Caco-2 (cell line): ENCODE measurements around the gene TMEM87A. TPM values are rescaled to one million over a fixed set of nuclear protein-coding genes. Genes with fewer than 3 reads are reported as not detected.

Experiments used
- BruUV-seq: library from RNA; stranded (reverse); fragments of 400-500 nt; replicated peaks from 2 replicates; lab custom pipeline; 2021; lab: Mats Ljungman, UMichigan
- CTCF ChIA-PET: fragments of 300-600 bp; sonication (Branson Sonifier 250); formaldehyde crosslinking; loops from one replicate; lab custom pipeline; 2022; ENCODE audit warnings: antibody characterized with exemption; lab: Charles Lee
- POLR2A ChIA-PET: fragments of 300-600 bp; sonication (Branson Sonifier 250); formaldehyde crosslinking; loops from one replicate; lab custom pipeline; 2022; ENCODE audit warnings: antibody characterized with exemption; lab: Charles Lee
- DNase-seq, 2 experiments: peaks; one replicate each; pipeline versions ENCODE4 v3.0.0 to v3.0.0-alpha.2; 2020 to 2022
- H3K27me3 ChIP-seq: replicated peaks from 2 replicates; pipeline ENCODE4 v1.6.0; 2011; ENCODE audit warnings: low read length; ENCODE audit not compliant: control insufficient read depth, insufficient read depth
- H3K36me3 ChIP-seq: 2 replicates; pipeline ENCODE4 v1.5.1; 2011; ENCODE audit warnings: low read length; ENCODE audit not compliant: control insufficient read depth, insufficient read depth
- H3K4me1 ChIP-seq: fragments of 250-450 bp; sonication (Bioruptor Pico); 2 replicates; pipeline ENCODE4 v1.5.1; 2020; ENCODE audit warnings: mild to moderate bottlenecking
- H3K4me3 ChIP-seq: 2 replicates; pipeline ENCODE4 v1.5.1; 2011; ENCODE audit warnings: low read depth, mild to moderate bottlenecking, control low read depth, low read length
- H3K9me3 ChIP-seq: fragments of 250-450 bp; sonication (Bioruptor Pico); 2 replicates; pipeline ENCODE4 v1.5.1; 2020; ENCODE audit warnings: mild to moderate bottlenecking, moderate library complexity
- H3K27ac Mint-ChIP-seq: one replicate; pipeline ENCODE4 v1.8.0; 2022; ENCODE audit warnings: mixed read lengths; ENCODE audit not compliant: unreplicated experiment
- H3K27me3 Mint-ChIP-seq: one replicate; pipeline ENCODE4 v1.8.0; 2022; ENCODE audit warnings: mixed read lengths; ENCODE audit not compliant: insufficient read depth, unreplicated experiment
- H3K36me3 Mint-ChIP-seq: one replicate; pipeline ENCODE4 v1.8.0; 2022; ENCODE audit warnings: mild to moderate bottlenecking, mixed read lengths; ENCODE audit not compliant: insufficient read depth, unreplicated experiment
- H3K4me1 Mint-ChIP-seq: one replicate; pipeline ENCODE4 v1.8.0; 2022; ENCODE audit warnings: low read depth, mixed read lengths; ENCODE audit not compliant: unreplicated experiment
- H3K4me3 Mint-ChIP-seq: one replicate; pipeline ENCODE4 v1.8.0; 2022; ENCODE audit warnings: mild to moderate bottlenecking, moderate library complexity, mixed read lengths; ENCODE audit not compliant: unreplicated experiment
- H3K9me3 Mint-ChIP-seq: one replicate; pipeline ENCODE4 v1.8.0; 2022; ENCODE audit warnings: mixed read lengths; ENCODE audit not compliant: unreplicated experiment
- CTCF ChIP-seq, 2 experiments: fragments of 200-600 bp in 1 of 2; IDR thresholded peaks; 1 replicate in 1 of 2; 2 replicates in 1 of 2; pipeline versions ENCODE4 v1.5.1 to v1.8.0; 2011 to 2022; ENCODE audit warnings: antibody characterized with exemption in 1 of 2, control low read depth in 1 of 2, inconsistent platforms in 1 of 2, low read depth in 1 of 2, low read length in 1 of 2, mild to moderate bottlenecking in 1 of 2, moderate library complexity in 1 of 2; ENCODE audit not compliant: insufficient read depth in 1 of 2, severe bottlenecking in 1 of 2, unreplicated experiment in 1 of 2
- intact Hi-C: fragments of 100-400 bp; cut with micrococcal nuclease; formaldehyde crosslinking; loops from one replicate; pipeline ENCODE4 v1.10.0; 2022; ENCODE audit not compliant: unreplicated experiment
- total RNA-seq: library from RNA; stranded (reverse); gene quantifications from 2 replicates; pipeline ENCODE4 v1.2.3, GENCODE V29; 2022

TMEM87A gene
- total RNA-seq, 1 experiment from 2014 or later = 38.4 TPM

- DNase-seq = no peak
- no peak overlapping the region for H3K4me3 Mint-ChIP-seq
- TF ChIP-seq CTCF (IDR thresholded peaks at IDR 0.05; ENCODE audit: insufficient read depth in 1 of 2, low read depth in 1 of 2, low read length in 1 of 2, severe bottlenecking in 1 of 2, unreplicated experiment in 1 of 2) = no peak
- Histone ChIP-seq H3K36me3 (no peaks in the 10 kb centered on the region; the same call in 1 of the 2 replicates), H3K4me1 (no peaks in the 10 kb centered on the region), H3K4me3 (no peak overlapping the region), H3K9me3 (no peaks in the 10 kb centered on the region), H3K27me3 (no peaks in the 10 kb centered on the region)
- H3K9me3 Mint-ChIP-seq = no peaks in the 10 kb centered on the region
- H3K4me1 Mint-ChIP-seq = no peaks in the 10 kb centered on the region
- no peak overlapping the region for H3K27ac Mint-ChIP-seq
- no TSS peak for BruUV-seq
- ChIA-PET CTCF (no interaction called here), POLR2A (no interaction called here)
- H3K27me3 Mint-ChIP-seq = no peaks in the 10 kb centered on the region
- H3K36me3 Mint-ChIP-seq = peaks cover 32% of the 10 kb centered on the region
- intact Hi-C loops = loop anchor here (10.0 kb wide), 2 partner anchors 158 to 248 kb away; no protein-coding TSS in a partner anchor
These were observed 46.6 kb downstream of the TMEM87A start for GRCh38 chr15:42226648-42227047.

GRCh38 chr15:42220216-42220615 lies 53.0 kb downstream of the TMEM87A start:
- Mint-ChIP-seq H3K27me3 (no peaks in the 10 kb centered on the region), H3K4me1 (no peaks in the 10 kb centered on the region), H3K9me3 (no peaks in the 10 kb centered on the region), H3K36me3 (peaks cover 44% of the 10 kb centered on the region), H3K4me3 (no peak overlapping the region), H3K27ac (no peak overlapping the region)
- TF ChIP-seq CTCF (IDR thresholded peaks at IDR 0.05; ENCODE audit: insufficient read depth in 1 of 2, low read depth in 1 of 2, low read length in 1 of 2, severe bottlenecking in 1 of 2, unreplicated experiment in 1 of 2) = no peak
- Histone ChIP-seq H3K9me3 (no peaks in the 10 kb centered on the region; the same call in 1 of the 2 replicates), H3K27me3 (no peaks in the 10 kb centered on the region), H3K4me1 (no peaks in the 10 kb centered on the region), H3K4me3 (no peak overlapping the region), H3K36me3 (no peaks in the 10 kb centered on the region; the same call in 1 of the 2 replicates)
- intact Hi-C loops = loop anchor here (10.0 kb wide), 2 partner anchors 165 to 255 kb away; no protein-coding TSS in a partner anchor
- no TSS peak for BruUV-seq
- DNase-seq = no peak
- ChIA-PET POLR2A (no interaction called here), CTCF (no interaction called here)

- ChIA-PET POLR2A (no interaction called here), CTCF (no interaction called here)
- no peaks in the 10 kb centered on the region for H3K4me1 Mint-ChIP-seq
- Histone ChIP-seq H3K4me3 (no peak overlapping the region), H3K36me3 (no peaks in the 10 kb centered on the region; the same call in 1 of the 2 replicates), H3K4me1 (no peaks in the 10 kb centered on the region), H3K27me3 (no peaks in the 10 kb centered on the region), H3K9me3 (no peaks in the 10 kb centered on the region; the same call in 1 of the 2 replicates)
- no peak overlapping the region for H3K27ac Mint-ChIP-seq
- BruUV-seq = no TSS peak
- peaks cover 48% of the 10 kb centered on the region for H3K36me3 Mint-ChIP-seq
- no peak for DNase-seq
- TF ChIP-seq CTCF (IDR thresholded peaks at IDR 0.05; ENCODE audit: insufficient read depth in 1 of 2, low read depth in 1 of 2, low read length in 1 of 2, severe bottlenecking in 1 of 2, unreplicated experiment in 1 of 2) = no peak
- H3K4me3 Mint-ChIP-seq = no peak overlapping the region
- intact Hi-C loops = no loop called here
- no peaks in the 10 kb centered on the region for H3K9me3 Mint-ChIP-seq
- no peaks in the 10 kb centered on the region for H3K27me3 Mint-ChIP-seq
These were observed 54.2 kb downstream of the TMEM87A start for GRCh38 chr15:42218953-42219592.
